ENCODE measurements around the gene MTPN. TPM values are rescaled to one million over a fixed set of nuclear protein-coding genes. Genes with fewer than 3 reads are reported as not detected.

MTPN gene, protein sequence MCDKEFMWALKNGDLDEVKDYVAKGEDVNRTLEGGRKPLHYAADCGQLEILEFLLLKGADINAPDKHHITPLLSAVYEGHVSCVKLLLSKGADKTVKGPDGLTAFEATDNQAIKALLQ
- total RNA-seq = 54.8 TPM

DNA sequence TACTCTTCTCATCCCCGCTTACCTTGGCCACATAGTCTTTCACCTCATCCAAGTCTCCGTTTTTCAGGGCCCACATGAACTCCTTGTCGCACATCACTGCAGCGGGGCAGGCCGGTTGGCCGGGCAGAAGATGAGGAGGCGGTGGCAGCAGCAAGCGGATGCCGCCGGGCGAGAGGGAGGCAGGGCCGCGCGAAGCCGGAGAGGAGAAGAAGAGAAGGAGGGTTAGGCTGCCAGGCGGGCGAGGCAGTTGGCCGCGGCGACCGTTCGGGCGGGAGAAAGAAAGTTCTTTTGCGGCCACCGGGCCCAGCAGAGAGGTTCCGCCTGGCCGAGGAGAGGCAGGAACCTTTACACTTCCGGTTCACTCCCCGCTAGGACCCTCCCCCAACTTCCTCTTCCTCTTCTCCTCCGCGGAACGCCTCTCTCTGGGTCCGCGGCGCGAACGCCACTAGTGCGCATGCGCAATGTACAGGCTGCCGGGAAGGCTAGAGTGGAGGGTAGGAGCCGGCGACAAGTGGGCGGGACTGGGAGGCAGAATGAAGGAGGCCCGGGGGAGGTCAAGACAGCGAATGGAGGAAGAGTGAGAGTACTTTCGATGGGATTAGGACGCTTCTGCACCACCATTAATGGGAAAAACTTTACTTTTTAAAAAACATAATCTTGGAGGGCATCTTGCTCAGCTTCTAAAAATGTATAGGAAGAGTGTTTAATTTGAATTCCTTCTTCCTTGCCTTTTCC, at the start of gene MTPN:
Gene MTPN, minus strand, starts transcription at position 353 of the 735 bp plus-strand sequence. Its CDS starts 259 bp downstream, at position 94.
- Histone ChIP-seq H3K9me3 (ENCODE audit: control insufficient read depth in 3 of 3, low read length in 3 of 3) (no peaks in the 10 kb centered on the region), H3K27ac (ENCODE audit: low read depth, low read length) (peak within 1 kb of the TSS; percentile 80), H3K4me1 (ENCODE audit: control insufficient read depth in 3 of 3, insufficient read depth in 3 of 3, low read length in 3 of 3) (peaks cover 12 to 19% (median 15%) of the 10 kb centered on the region in 3 donors), H3K4me3 (ENCODE audit: low read length in 3 of 3) (peak within 1 kb of the TSS; percentile 88 to 93 (median 91)), H3K27me3 (ENCODE audit: control insufficient read depth in 3 of 3, insufficient read depth in 3 of 3, low read length in 3 of 3) (no peaks in the 10 kb centered on the region), H3K36me3 (ENCODE audit: control insufficient read depth in 3 of 3, insufficient read depth in 3 of 3, low read length in 3 of 3) (peaks cover 0 to 3% (median 0%) of the 10 kb centered on the region in 3 donors), H3K9ac (ENCODE audit: low read depth in 1 of 3, low read length in 3 of 3) (peak within 1 kb of the TSS; percentile 79 to 89 (median 88))

DNA sequence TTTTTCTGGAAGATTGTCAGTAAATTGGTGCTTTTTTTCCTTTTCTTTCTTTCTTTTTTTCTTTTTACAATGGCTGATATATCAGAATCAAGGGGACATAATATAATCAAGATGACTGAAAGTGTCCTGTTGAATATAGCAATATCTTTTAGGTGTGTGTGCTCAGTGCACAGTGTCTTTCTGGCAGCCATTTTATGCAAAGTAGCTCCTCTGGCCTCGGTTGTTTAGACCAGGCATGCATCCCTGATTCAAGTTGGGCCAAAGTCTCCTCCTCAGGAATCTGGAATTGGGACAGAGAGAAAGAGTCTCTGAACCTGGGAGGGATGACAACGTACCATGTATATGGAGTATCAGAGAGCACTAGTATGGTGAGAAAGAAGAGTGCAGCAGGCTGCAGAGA, 49.0 kb upstream of the MTPN start:
- Histone ChIP-seq H3K27ac (ENCODE audit: low read depth, low read length) (no peak overlapping the region), H3K36me3 (ENCODE audit: control insufficient read depth in 3 of 3, insufficient read depth in 3 of 3, low read length in 3 of 3) (no peaks in the 10 kb centered on the region), H3K4me1 (ENCODE audit: control insufficient read depth in 3 of 3, insufficient read depth in 3 of 3, low read length in 3 of 3) (no peaks in the 10 kb centered on the region), H3K27me3 (ENCODE audit: control insufficient read depth in 3 of 3, insufficient read depth in 3 of 3, low read length in 3 of 3) (no peaks in the 10 kb centered on the region), H3K9me3 (ENCODE audit: control insufficient read depth in 3 of 3, low read length in 3 of 3) (no peaks in the 10 kb centered on the region), H3K9ac (ENCODE audit: low read depth in 1 of 3, low read length in 3 of 3) (no peak overlapping the region), H3K4me3 (ENCODE audit: low read length in 3 of 3) (no peak overlapping the region)

DNA sequence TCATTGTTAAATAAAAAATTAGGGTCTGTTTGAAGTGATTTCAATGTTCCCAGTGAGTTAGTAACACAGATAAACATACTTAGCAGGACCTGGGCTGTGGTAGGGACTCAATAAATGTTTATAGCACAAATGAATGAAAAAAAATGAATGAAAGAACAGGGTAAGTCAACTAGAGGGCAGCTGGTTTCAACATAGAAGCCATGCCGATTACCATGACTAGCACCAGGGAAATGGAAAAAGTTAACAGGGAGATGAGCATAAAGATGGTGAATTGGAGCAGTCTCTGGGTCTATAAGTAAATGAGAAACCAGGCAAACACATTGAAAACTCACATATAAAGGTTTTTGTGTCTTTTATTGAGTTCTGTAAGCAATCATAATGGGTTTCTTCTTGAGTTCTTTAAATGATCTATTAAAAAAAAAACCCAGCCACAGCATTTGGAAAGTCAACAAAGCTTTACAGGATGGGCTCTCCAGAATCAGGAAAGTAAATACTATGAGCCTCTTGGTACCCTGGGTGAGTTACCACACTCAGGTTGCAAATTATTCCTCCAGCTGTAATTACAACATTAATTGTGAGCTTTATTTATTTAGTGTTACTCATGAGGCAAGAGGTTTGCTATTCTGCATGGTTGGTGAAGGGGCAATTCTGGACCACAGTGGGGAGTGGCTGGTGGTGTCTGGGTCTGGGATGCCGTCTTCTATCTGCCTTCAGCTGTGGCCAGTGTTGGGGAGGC, 46.1 kb upstream of the MTPN start:
- no peak overlapping the region for H3K27ac ChIP-seq (ENCODE audit: low read depth, low read length)
- H3K36me3 ChIP-seq (ENCODE audit: control insufficient read depth in 3 of 3, insufficient read depth in 3 of 3, low read length in 3 of 3) = no peaks in the 10 kb centered on the region
- H3K9me3 ChIP-seq (ENCODE audit: control insufficient read depth in 3 of 3, low read length in 3 of 3) = no peaks in the 10 kb centered on the region
- H3K4me3 ChIP-seq (ENCODE audit: low read length in 3 of 3) = no peak overlapping the region
- H3K4me1 ChIP-seq (ENCODE audit: control insufficient read depth in 3 of 3, insufficient read depth in 3 of 3, low read length in 3 of 3) = no peaks in the 10 kb centered on the region
- H3K9ac ChIP-seq (ENCODE audit: low read depth in 1 of 3, low read length in 3 of 3) = no peak overlapping the region
- no peaks in the 10 kb centered on the region for H3K27me3 ChIP-seq (ENCODE audit: control insufficient read depth in 3 of 3, insufficient read depth in 3 of 3, low read length in 3 of 3)

DNA sequence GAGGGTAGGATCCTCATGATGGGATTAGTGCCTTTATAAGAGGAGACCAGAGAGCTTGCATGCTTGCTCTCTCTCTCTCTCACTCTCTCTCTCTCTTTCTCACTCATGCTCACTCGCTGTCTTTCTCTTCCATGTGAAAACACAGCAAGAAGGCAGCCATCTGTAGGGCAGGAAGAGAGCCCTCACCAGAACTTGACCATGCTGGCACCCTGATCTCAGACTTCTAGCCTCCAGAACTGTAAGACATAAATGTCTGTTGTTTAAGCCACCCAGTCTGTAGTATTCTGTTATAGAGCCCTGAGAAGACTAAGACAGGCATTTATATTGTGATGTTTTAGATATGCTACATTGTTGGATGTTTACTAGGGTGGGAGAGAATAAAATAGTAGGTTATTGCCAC, 43.4 kb upstream of the MTPN start:
- Histone ChIP-seq H3K4me3 (ENCODE audit: low read length in 3 of 3) (no peak overlapping the region), H3K4me1 (ENCODE audit: control insufficient read depth in 3 of 3, insufficient read depth in 3 of 3, low read length in 3 of 3) (no peaks in the 10 kb centered on the region), H3K9ac (ENCODE audit: low read depth in 1 of 3, low read length in 3 of 3) (no peak overlapping the region), H3K27ac (ENCODE audit: low read depth, low read length) (no peak overlapping the region), H3K27me3 (ENCODE audit: control insufficient read depth in 3 of 3, insufficient read depth in 3 of 3, low read length in 3 of 3) (no peaks in the 10 kb centered on the region), H3K9me3 (ENCODE audit: control insufficient read depth in 3 of 3, low read length in 3 of 3) (no peaks in the 10 kb centered on the region), H3K36me3 (ENCODE audit: control insufficient read depth in 3 of 3, insufficient read depth in 3 of 3, low read length in 3 of 3) (no peaks in the 10 kb centered on the region)

DNA sequence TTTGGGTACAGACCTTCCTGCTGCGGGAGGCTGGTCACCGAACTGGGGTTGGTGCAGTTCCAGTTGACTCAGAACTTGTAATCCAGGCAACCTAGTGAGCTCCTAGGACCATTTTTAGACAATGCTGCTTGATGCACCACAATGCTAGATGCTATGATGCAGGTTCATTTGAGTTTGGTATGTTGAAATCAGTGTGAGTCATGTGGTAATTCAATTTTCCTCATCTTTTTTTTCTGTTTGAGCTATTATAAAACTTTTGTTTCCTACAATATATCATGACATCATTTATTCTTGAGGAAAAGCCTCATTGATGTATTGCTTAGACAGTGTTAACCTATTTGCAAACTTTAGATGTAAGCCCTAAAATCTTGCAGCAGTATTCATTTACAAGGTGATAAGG, 40.9 kb upstream of the MTPN start:
- H3K4me1 ChIP-seq (ENCODE audit: control insufficient read depth in 3 of 3, insufficient read depth in 3 of 3, low read length in 3 of 3) = no peaks in the 10 kb centered on the region
- H3K36me3 ChIP-seq (ENCODE audit: control insufficient read depth in 3 of 3, insufficient read depth in 3 of 3, low read length in 3 of 3) = no peaks in the 10 kb centered on the region
- H3K27ac ChIP-seq (ENCODE audit: low read depth, low read length) = no peak overlapping the region
- no peaks in the 10 kb centered on the region for H3K27me3 ChIP-seq (ENCODE audit: control insufficient read depth in 3 of 3, insufficient read depth in 3 of 3, low read length in 3 of 3)
- no peaks in the 10 kb centered on the region for H3K9me3 ChIP-seq (ENCODE audit: control insufficient read depth in 3 of 3, low read length in 3 of 3)
- H3K4me3 ChIP-seq (ENCODE audit: low read length in 3 of 3) = no peak overlapping the region
- H3K9ac ChIP-seq (ENCODE audit: low read depth in 1 of 3, low read length in 3 of 3) = no peak overlapping the region

DNA sequence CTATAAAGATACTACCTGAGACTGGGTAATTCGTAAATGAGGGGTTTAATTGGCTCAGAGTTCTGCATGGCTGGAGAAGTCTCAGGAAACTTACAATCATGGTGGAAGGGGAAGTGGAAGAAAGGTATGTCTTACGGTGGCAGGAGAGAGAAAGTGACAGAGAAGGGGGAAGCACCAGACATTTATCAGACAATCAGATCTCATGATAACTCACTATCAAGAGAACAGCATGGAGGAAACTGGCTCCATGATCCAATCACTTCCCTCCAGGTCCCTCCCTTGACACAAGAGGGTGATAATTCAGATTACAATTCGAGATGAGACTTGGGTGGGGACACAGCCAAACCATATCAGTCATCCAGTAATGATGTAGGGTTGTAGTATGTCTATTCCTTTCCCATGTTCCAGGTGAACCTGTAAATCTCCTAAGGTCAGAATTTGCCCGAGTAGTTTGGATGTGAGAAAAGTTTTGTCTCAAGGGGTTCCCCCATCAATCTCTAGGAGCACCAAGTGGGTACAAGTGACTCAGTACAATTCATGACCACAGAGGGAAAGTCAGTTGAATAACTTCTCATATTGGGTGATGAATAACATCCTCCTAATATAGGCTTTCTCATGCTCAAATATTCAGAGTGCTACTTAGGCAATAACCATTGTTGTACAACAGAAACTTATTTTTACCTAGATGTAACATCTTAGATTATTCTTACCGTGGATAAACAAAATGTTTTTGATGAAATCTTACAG, 39.7 kb upstream of the MTPN start:
- Histone ChIP-seq H3K9me3 (ENCODE audit: control insufficient read depth in 3 of 3, low read length in 3 of 3) (no peaks in the 10 kb centered on the region), H3K4me1 (ENCODE audit: control insufficient read depth in 3 of 3, insufficient read depth in 3 of 3, low read length in 3 of 3) (no peaks in the 10 kb centered on the region), H3K27ac (ENCODE audit: low read depth, low read length) (no peak overlapping the region), H3K36me3 (ENCODE audit: control insufficient read depth in 3 of 3, insufficient read depth in 3 of 3, low read length in 3 of 3) (no peaks in the 10 kb centered on the region), H3K4me3 (ENCODE audit: low read length in 3 of 3) (no peak overlapping the region), H3K27me3 (ENCODE audit: control insufficient read depth in 3 of 3, insufficient read depth in 3 of 3, low read length in 3 of 3) (no peaks in the 10 kb centered on the region), H3K9ac (ENCODE audit: low read depth in 1 of 3, low read length in 3 of 3) (no peak overlapping the region)

DNA sequence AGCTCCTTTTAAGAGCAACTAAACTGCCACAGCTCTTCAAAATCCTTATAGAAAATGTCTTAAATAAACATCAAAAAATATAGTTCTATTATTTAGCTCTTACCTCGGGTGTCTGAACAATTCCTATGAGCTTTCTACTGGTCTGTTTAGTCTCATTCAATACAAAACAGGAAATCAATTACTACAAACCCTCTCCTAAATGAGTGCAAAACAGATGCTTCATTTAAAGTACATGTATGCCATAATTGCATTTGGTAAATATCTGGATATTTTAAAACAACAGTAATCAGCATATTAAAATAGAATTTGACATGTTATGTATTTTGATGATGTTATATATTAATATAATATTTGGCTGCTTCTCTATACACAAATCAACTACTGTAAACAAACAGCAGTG, 38.5 kb upstream of the MTPN start:
- Histone ChIP-seq H3K36me3 (ENCODE audit: control insufficient read depth in 3 of 3, insufficient read depth in 3 of 3, low read length in 3 of 3) (no peaks in the 10 kb centered on the region), H3K4me3 (ENCODE audit: low read length in 3 of 3) (no peak overlapping the region)

DNA sequence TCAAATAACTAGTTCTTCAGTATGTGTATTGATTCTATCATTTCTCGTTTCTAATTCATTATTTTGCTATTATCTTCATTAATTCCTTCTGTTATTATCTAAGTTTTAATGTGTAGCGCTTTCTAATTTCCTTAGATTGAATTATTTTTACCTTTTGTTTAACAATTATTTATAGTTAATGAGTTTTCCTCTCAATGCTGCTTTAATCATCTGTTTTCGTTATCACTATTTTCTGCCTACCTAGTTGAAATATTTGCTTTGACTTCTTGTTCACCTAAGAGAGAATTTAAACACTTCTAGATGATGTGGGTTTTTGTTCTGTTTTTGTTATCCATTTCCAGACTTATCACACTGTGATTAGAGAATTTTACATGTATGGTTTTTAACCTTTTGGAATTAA, 37.5 kb upstream of the MTPN start:
- no peaks in the 10 kb centered on the region for H3K4me1 ChIP-seq (ENCODE audit: control insufficient read depth in 3 of 3, insufficient read depth in 3 of 3, low read length in 3 of 3)
- H3K36me3 ChIP-seq (ENCODE audit: control insufficient read depth in 3 of 3, insufficient read depth in 3 of 3, low read length in 3 of 3) = no peaks in the 10 kb centered on the region
- H3K27ac ChIP-seq (ENCODE audit: low read depth, low read length) = no peak overlapping the region
- no peaks in the 10 kb centered on the region for H3K27me3 ChIP-seq (ENCODE audit: control insufficient read depth in 3 of 3, insufficient read depth in 3 of 3, low read length in 3 of 3)
- H3K9ac ChIP-seq (ENCODE audit: low read depth in 1 of 3, low read length in 3 of 3) = no peak overlapping the region
- H3K4me3 ChIP-seq (ENCODE audit: low read length in 3 of 3) = no peak overlapping the region
- no peaks in the 10 kb centered on the region for H3K9me3 ChIP-seq (ENCODE audit: control insufficient read depth in 3 of 3, low read length in 3 of 3)

More for the DNA sequence above, 38.5 kb upstream of the MTPN start:
- H3K27ac ChIP-seq (ENCODE audit: low read depth, low read length) = no peak overlapping the region
- H3K4me1 ChIP-seq (ENCODE audit: control insufficient read depth in 3 of 3, insufficient read depth in 3 of 3, low read length in 3 of 3) = no peaks in the 10 kb centered on the region
- no peaks in the 10 kb centered on the region for H3K27me3 ChIP-seq (ENCODE audit: control insufficient read depth in 3 of 3, insufficient read depth in 3 of 3, low read length in 3 of 3)
- H3K9ac ChIP-seq (ENCODE audit: low read depth in 1 of 3, low read length in 3 of 3) = no peak overlapping the region
- no peaks in the 10 kb centered on the region for H3K9me3 ChIP-seq (ENCODE audit: control insufficient read depth in 3 of 3, low read length in 3 of 3)

DNA sequence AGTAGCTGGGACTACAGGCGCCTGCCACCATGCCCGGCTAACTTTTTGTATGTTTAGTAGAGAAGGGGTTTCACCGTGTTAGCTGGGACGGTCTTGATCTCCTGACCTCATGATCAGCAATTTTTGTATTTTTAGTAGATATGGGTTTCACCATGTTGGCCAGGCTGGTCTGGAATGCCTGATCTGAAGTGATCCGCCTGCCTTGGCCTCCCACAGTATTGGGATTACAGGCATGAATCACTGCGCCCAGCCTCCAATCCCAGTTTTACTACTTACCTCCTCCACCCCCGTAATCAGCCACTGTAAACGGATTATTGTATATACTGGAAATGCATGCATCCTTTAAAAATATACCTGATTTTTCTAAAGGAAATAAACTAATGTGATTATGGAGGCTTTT, 35.1 kb upstream of the MTPN start:
- Histone ChIP-seq H3K9ac (ENCODE audit: low read depth in 1 of 3, low read length in 3 of 3) (no peak overlapping the region), H3K4me3 (ENCODE audit: low read length in 3 of 3) (no peak overlapping the region)

More for the DNA sequence above, 35.1 kb upstream of the MTPN start:
- no peaks in the 10 kb centered on the region for H3K36me3 ChIP-seq (ENCODE audit: control insufficient read depth in 3 of 3, insufficient read depth in 3 of 3, low read length in 3 of 3)
- H3K27me3 ChIP-seq (ENCODE audit: control insufficient read depth in 3 of 3, insufficient read depth in 3 of 3, low read length in 3 of 3) = no peaks in the 10 kb centered on the region
- H3K27ac ChIP-seq (ENCODE audit: low read depth, low read length) = no peak overlapping the region
- no peaks in the 10 kb centered on the region for H3K4me1 ChIP-seq (ENCODE audit: control insufficient read depth in 3 of 3, insufficient read depth in 3 of 3, low read length in 3 of 3)
- no peaks in the 10 kb centered on the region for H3K9me3 ChIP-seq (ENCODE audit: control insufficient read depth in 3 of 3, low read length in 3 of 3)
